A549 (cell line): ENCODE results near the gene OLIG2.

Experiments
- FOSB ChIP-seq: fragments of 250-450 bp; sonication (Bioruptor Pico); IDR thresholded peaks from 2 replicates; pipeline ENCODE4 v1.5.0; 2020; ENCODE audit warnings: mild to moderate bottlenecking, moderate library complexity
- POLR2A ChIP-seq: IDR thresholded peaks from 2 replicates; pipeline ENCODE4 v1.6.1; 2012; ENCODE audit warnings: mild to moderate bottlenecking, low read length
- POLR2AphosphoS2 ChIP-seq: conservative IDR thresholded peaks from 2 replicates; pipeline ENCODE4 v1.6.1; 2012; ENCODE audit warnings: low read length, improper control_type of control experiment, inconsistent platforms
- RAD21 ChIP-seq, 2 experiments: fragments of >200 bp in 1 of 2; sonication (Bioruptor Twin) in 1 of 2; formaldehyde crosslinking in 1 of 2; IDR thresholded peaks in 1 of 2; conservative IDR thresholded peaks in 1 of 2; 2 replicates in 1 of 2; 3 replicates in 1 of 2; pipeline ENCODE4 v1.6.1; 2012 to 2018; ENCODE audit warnings: inconsistent platforms in 1 of 2
- TF ChIP-seq, protein P1 (sequence below): fragments of >200 bp; sonication (Bioruptor Twin); formaldehyde crosslinking; IDR thresholded peaks from 3 replicates; pipeline ENCODE4 v1.5.1; 2016

- TF ChIP-seq RAD21 (conservative IDR thresholded peaks at IDR 0.05 in 1 of 2, IDR thresholded peaks at IDR 0.05 in 1 of 2): no peak
- TF ChIP-seq POLR2AphosphoS2: no peak
- TF ChIP-seq POLR2A: no peak
- TF ChIP-seq, protein P1, sequence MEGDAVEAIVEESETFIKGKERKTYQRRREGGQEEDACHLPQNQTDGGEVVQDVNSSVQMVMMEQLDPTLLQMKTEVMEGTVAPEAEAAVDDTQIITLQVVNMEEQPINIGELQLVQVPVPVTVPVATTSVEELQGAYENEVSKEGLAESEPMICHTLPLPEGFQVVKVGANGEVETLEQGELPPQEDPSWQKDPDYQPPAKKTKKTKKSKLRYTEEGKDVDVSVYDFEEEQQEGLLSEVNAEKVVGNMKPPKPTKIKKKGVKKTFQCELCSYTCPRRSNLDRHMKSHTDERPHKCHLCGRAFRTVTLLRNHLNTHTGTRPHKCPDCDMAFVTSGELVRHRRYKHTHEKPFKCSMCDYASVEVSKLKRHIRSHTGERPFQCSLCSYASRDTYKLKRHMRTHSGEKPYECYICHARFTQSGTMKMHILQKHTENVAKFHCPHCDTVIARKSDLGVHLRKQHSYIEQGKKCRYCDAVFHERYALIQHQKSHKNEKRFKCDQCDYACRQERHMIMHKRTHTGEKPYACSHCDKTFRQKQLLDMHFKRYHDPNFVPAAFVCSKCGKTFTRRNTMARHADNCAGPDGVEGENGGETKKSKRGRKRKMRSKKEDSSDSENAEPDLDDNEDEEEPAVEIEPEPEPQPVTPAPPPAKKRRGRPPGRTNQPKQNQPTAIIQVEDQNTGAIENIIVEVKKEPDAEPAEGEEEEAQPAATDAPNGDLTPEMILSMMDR: no peak
- TF ChIP-seq FOSB: no peak
Measured at GRCh38 chr21:33070744-33070997, 44.9 kb downstream of the OLIG2 start.
